Tibial nerve (tissue), 3 donors: ENCODE results near the gene WWC2.

ENCODE experiments used
- CTCF ChIP-seq, 5 experiments: fragments of 200-600 bp in 3 of 5; fragments of 450-650 bp in 2 of 5; sonication (generic) in 3 of 5; IDR thresholded peaks; one replicate each; pipeline ENCODE4 v1.5.1; 2016 to 2019; ENCODE audit warnings: antibody characterized with exemption in 5 of 5, mild to moderate bottlenecking in 3 of 5, moderate library complexity in 2 of 5
- POLR2A ChIP-seq, 2 donors: fragments of 450-650 bp; IDR thresholded peaks; one replicate each; pipeline ENCODE4 v1.6.1; 2017; ENCODE audit warnings: antibody characterized with exemption in 2 of 2, mild to moderate bottlenecking in 2 of 2, moderate library complexity in 2 of 2

DNA sequence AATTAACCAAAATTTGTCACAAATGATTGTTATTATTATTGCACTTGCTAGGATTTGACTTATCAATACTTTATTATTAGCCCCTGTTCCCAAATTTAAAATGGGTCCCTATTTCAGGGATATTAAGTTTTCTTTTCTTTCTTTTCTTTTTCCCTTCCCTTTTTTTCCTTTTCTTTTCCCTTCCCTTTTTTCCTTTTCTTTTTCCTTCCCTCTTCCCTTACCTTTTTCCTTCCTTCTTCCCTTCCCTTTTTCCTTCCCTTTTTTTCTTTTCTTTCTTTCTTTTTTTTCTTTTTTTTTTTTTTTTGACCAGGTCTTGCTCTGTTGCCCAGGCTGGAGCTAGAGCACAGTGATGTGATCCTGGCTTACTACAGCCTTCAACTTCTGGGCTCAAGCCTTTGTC, 33.8 kb downstream of the WWC2 start:
- TF ChIP-seq CTCF (IDR thresholded peaks at IDR 0.05) = no peak
- no peak for TF ChIP-seq POLR2A (IDR thresholded peaks at IDR 0.05)
